ENCODE results near the gene LRRC15. TPM values are rescaled to one million over a fixed set of nuclear protein-coding genes. Genes with fewer than 3 reads are reported as not detected.

Gene LRRC15
- total and polyA plus RNA-seq, 2 experiments from 2014 or later: 0.05 to 0.14 TPM

DNA sequence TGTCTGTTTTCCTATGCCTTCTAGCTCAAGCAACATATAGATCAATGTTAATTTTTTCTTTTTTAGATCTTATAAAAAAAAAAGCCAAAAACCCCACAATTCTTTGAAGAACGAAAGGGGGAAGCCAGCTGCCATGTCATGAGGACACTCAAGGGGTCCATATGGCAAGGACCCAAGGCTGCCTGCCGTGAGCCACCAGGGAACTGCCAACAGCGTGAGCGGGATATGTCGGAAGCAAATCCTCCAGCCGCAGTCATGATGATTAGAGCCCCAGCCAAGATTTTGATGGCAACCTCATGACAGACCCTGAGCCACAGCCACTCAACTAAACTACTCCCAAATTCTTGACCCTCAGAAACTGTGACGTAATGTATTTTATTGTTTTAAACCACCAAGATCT, 23.0 kb upstream of the LRRC15 start (continued):
- TF ChIP-seq, protein P1, sequence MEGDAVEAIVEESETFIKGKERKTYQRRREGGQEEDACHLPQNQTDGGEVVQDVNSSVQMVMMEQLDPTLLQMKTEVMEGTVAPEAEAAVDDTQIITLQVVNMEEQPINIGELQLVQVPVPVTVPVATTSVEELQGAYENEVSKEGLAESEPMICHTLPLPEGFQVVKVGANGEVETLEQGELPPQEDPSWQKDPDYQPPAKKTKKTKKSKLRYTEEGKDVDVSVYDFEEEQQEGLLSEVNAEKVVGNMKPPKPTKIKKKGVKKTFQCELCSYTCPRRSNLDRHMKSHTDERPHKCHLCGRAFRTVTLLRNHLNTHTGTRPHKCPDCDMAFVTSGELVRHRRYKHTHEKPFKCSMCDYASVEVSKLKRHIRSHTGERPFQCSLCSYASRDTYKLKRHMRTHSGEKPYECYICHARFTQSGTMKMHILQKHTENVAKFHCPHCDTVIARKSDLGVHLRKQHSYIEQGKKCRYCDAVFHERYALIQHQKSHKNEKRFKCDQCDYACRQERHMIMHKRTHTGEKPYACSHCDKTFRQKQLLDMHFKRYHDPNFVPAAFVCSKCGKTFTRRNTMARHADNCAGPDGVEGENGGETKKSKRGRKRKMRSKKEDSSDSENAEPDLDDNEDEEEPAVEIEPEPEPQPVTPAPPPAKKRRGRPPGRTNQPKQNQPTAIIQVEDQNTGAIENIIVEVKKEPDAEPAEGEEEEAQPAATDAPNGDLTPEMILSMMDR (conservative IDR thresholded peaks at IDR 0.05; ENCODE audit: low read depth in 2 of 2): no peak

DNA sequence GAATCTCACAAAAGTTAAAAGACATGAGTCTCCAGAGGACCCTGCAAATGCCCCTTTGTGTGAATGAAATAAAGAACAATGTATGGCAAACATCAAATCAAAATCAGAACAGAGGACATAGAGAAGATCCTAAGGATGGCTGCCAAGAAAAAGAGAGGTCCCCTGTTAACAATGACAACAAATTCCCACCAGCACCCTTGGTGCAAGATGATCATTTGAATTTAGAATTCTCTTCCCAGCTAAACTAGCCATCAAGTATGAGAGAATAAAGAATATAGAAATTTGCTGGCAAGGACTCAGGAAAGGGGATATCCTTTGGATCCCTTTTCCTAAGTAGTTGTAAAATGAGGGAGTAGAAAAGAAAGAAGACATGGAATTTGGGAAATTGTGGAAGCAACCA, 21.3 kb upstream of the LRRC15 start:
- no peak overlapping the region for H3K4me3 ChIP-seq
- Mint-ChIP-seq H3K27me3 (ENCODE audit: insufficient read depth, low read depth, poor library complexity) (peaks cover 11% of the 10 kb centered on the region), H3K27ac (no peak overlapping the region)
- TF ChIP-seq POLR2AphosphoS5 (IDR thresholded peaks at IDR 0.05; ENCODE audit: low read depth): no peak
- TF ChIP-seq ZNF114 (CRISPR knock-in tag; IDR thresholded peaks at IDR 0.05): no peak
- no peak for TF ChIP-seq ZNF462 (CRISPR knock-in tag; IDR thresholded peaks at IDR 0.05)
- TF ChIP-seq ETS1 (IDR thresholded peaks at IDR 0.05): no peak
- TF ChIP-seq CREB1 (CRISPR knock-in tag; IDR thresholded peaks at IDR 0.05; ENCODE audit: low read depth): no peak
- TF ChIP-seq, protein P2, sequence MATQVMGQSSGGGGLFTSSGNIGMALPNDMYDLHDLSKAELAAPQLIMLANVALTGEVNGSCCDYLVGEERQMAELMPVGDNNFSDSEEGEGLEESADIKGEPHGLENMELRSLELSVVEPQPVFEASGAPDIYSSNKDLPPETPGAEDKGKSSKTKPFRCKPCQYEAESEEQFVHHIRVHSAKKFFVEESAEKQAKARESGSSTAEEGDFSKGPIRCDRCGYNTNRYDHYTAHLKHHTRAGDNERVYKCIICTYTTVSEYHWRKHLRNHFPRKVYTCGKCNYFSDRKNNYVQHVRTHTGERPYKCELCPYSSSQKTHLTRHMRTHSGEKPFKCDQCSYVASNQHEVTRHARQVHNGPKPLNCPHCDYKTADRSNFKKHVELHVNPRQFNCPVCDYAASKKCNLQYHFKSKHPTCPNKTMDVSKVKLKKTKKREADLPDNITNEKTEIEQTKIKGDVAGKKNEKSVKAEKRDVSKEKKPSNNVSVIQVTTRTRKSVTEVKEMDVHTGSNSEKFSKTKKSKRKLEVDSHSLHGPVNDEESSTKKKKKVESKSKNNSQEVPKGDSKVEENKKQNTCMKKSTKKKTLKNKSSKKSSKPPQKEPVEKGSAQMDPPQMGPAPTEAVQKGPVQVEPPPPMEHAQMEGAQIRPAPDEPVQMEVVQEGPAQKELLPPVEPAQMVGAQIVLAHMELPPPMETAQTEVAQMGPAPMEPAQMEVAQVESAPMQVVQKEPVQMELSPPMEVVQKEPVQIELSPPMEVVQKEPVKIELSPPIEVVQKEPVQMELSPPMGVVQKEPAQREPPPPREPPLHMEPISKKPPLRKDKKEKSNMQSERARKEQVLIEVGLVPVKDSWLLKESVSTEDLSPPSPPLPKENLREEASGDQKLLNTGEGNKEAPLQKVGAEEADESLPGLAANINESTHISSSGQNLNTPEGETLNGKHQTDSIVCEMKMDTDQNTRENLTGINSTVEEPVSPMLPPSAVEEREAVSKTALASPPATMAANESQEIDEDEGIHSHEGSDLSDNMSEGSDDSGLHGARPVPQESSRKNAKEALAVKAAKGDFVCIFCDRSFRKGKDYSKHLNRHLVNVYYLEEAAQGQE (IDR thresholded peaks at IDR 0.05; ENCODE audit: unreplicated experiment): no peak
- no peak for TF ChIP-seq JUNB (IDR thresholded peaks at IDR 0.05; ENCODE audit: unreplicated experiment)
- no peak for TF ChIP-seq EZH2 (IDR thresholded peaks at IDR 0.05; ENCODE audit: low read depth, unreplicated experiment)
- no peak for TF ChIP-seq ZNF331 (CRISPR knock-in tag; IDR thresholded peaks at IDR 0.05; ENCODE audit: low read depth)
- no peak for TF ChIP-seq EZH2phosphoT487 (IDR thresholded peaks at IDR 0.05; ENCODE audit: unreplicated experiment)
- TF ChIP-seq NANOG (IDR thresholded peaks at IDR 0.05; ENCODE audit: borderline replicate concordance): no peak

More for the DNA sequence above, 21.3 kb upstream of the LRRC15 start:
- Histone ChIP-seq H3K4me1 (ENCODE audit: insufficient read depth) (peaks cover 3% of the 10 kb centered on the region; the same call in 1 of the 2 replicates), H2AFZ (no peak overlapping the region), H3K79me2 (replicated peaks; ENCODE audit: insufficient read depth) (no peaks in the 10 kb centered on the region), H3K27ac (ENCODE audit: low read depth) (no peak overlapping the region), H3F3A (replicated peaks; ENCODE audit: low read depth) (0 out of 2 replicates have a peak, but pooled peaks cover 7% of the 10 kb centered on the region), H3K36me3 (ENCODE audit: insufficient read depth) (no peaks in the 10 kb centered on the region; the same call in 1 of the 2 replicates), H3K4me2 (no peak overlapping the region), H3K27me3 (ENCODE audit: insufficient read depth) (peaks cover 6% of the 10 kb centered on the region), H4K20me1 (replicated peaks; ENCODE audit: insufficient read depth) (no peaks in the 10 kb centered on the region), H3K9me2 (ENCODE audit: insufficient read depth) (no peaks in the 10 kb centered on the region)
- ATAC-seq: no peak
- peaks cover 10% of the 10 kb centered on the region; the same call in 2 of the 3 replicates for H3K9me3 Mint-ChIP-seq
- no peaks in the 10 kb centered on the region for H3K36me3 Mint-ChIP-seq (ENCODE audit: low read depth)
- peaks cover 8% of the 10 kb centered on the region for H3K4me1 Mint-ChIP-seq
- no peak overlapping the region for H3K4me3 Mint-ChIP-seq
- DNase-seq (ENCODE audit: low spot score): no peak
